ENCODE data around the gene RMND5A. TPM values are rescaled to one million over a fixed set of nuclear protein-coding genes. Genes with fewer than 3 reads are reported as not detected.
A peak's percentile ranks its signal among the peaks of the same experiment; 100 is the strongest.
"Not testable (repeated sequence)": the region's sequence is repeated elsewhere in the genome, so short reads cannot be mapped to it uniquely, and the experiment has no call there.

The RMND5A gene
- total RNA-seq, 1 experiment from 2014 or later: 120 TPM

GRCh38 chr2:86697551-86698104, 22.5 kb upstream of the RMND5A start:
- Histone ChIP-seq H3K27me3 (no peaks in the 10 kb centered on the region), H3K4me3 (no peak overlapping the region), H3K36me3 (no peaks in the 10 kb centered on the region), H3K9me3 (replicated peaks) (peaks cover 7% of the 10 kb centered on the region), H3K27ac (no peak overlapping the region), H3K4me1 (no peaks in the 10 kb centered on the region)
- no peak for DNase-seq

GRCh38 chr2:86700690-86701089, 19.4 kb upstream of the RMND5A start:
- Histone ChIP-seq H3K36me3 (no peaks in the 10 kb centered on the region), H3K9me3 (replicated peaks) (peaks cover 3% of the 10 kb centered on the region; the same call in 1 of the 2 replicates), H3K4me1 (peaks cover 13% of the 10 kb centered on the region), H3K27ac (no peak overlapping the region), H3K4me3 (no peak overlapping the region), H3K27me3 (no peaks in the 10 kb centered on the region)
- DNase-seq: no peak

- Histone ChIP-seq H3K36me3 (no peaks in the 10 kb centered on the region), H3K27me3 (no peaks in the 10 kb centered on the region), H3K9me3 (replicated peaks) (0 out of 2 replicates have a peak, but pooled peaks cover 4% of the 10 kb centered on the region), H3K27ac (no peak overlapping the region), H3K4me3 (peak overlapping the region; percentile 43), H3K4me1 (peaks cover 13% of the 10 kb centered on the region)
- DNase-seq: peak; percentile 49 to 65
Measured at GRCh38 chr2:86703704-86704361, 16.3 kb upstream of the RMND5A start.

- Histone ChIP-seq H3K4me3 (peak overlapping the region; percentile 43), H3K36me3 (no peaks in the 10 kb centered on the region), H3K27me3 (no peaks in the 10 kb centered on the region), H3K27ac (no peak overlapping the region), H3K4me1 (peaks cover 13% of the 10 kb centered on the region), H3K9me3 (replicated peaks) (0 out of 2 replicates have a peak, but pooled peaks cover 4% of the 10 kb centered on the region)
- peak; percentile 9 to 51 for DNase-seq
Measured at GRCh38 chr2:86704459-86704971, 15.6 kb upstream of the RMND5A start.

- H3K4me1 ChIP-seq: peaks cover 13% of the 10 kb centered on the region
- H3K9me3 ChIP-seq (replicated peaks): 0 out of 2 replicates have a peak, but pooled peaks cover 4% of the 10 kb centered on the region
- no peak for DNase-seq
- H3K27me3 ChIP-seq: no peaks in the 10 kb centered on the region
- no peak overlapping the region for H3K27ac ChIP-seq
- no peak overlapping the region for H3K4me3 ChIP-seq
- no peaks in the 10 kb centered on the region for H3K36me3 ChIP-seq
Measured at GRCh38 chr2:86706220-86706619, 13.9 kb upstream of the RMND5A start.

- Histone ChIP-seq H3K27ac (no peak overlapping the region), H3K27me3 (no peaks in the 10 kb centered on the region), H3K36me3 (no peaks in the 10 kb centered on the region), H3K9me3 (replicated peaks) (0 out of 2 replicates have a peak, but pooled peaks cover 4% of the 10 kb centered on the region), H3K4me3 (no peak overlapping the region), H3K4me1 (peaks cover 13% of the 10 kb centered on the region)
- DNase-seq: no peak
Measured at GRCh38 chr2:86706935-86707334, 13.2 kb upstream of the RMND5A start.

GRCh38 chr2:86708126-86708525, 12.0 kb upstream of the RMND5A start:
- not testable (repeated sequence) for DNase-seq; H3K9me3 ChIP-seq (replicated peaks); H3K36me3 ChIP-seq; H3K27ac ChIP-seq; H3K27me3 ChIP-seq; H3K4me3 ChIP-seq
- peaks cover 12% of the 10 kb centered on the region for H3K4me1 ChIP-seq

GRCh38 chr2:86714579-86715173, 5.4 kb upstream of the RMND5A start:
- DNase-seq; H3K27me3 ChIP-seq; H3K9me3 ChIP-seq (replicated peaks); H3K27ac ChIP-seq; H3K36me3 ChIP-seq; H3K4me3 ChIP-seq; H3K4me1 ChIP-seq: not testable (repeated sequence)

- not testable (repeated sequence) for H3K27me3 ChIP-seq; H3K4me1 ChIP-seq; DNase-seq; H3K27ac ChIP-seq; H3K36me3 ChIP-seq; H3K9me3 ChIP-seq (replicated peaks)
- H3K4me3 ChIP-seq: peak overlapping the region; percentile 95
Measured at GRCh38 chr2:86719263-86719636, 841 bp upstream of the RMND5A start.

- peak; percentile 59 to 60 for DNase-seq
- H3K4me1 ChIP-seq; H3K9me3 ChIP-seq (replicated peaks); H3K27ac ChIP-seq; H3K27me3 ChIP-seq; H3K36me3 ChIP-seq: not testable (repeated sequence)
- H3K4me3 ChIP-seq: peak overlapping the region; percentile 95
Measured at GRCh38 chr2:86720540-86721320, 639 bp downstream of the RMND5A start.

- not testable (repeated sequence) for H3K4me3 ChIP-seq; H3K27me3 ChIP-seq; DNase-seq; H3K36me3 ChIP-seq; H3K9me3 ChIP-seq (replicated peaks); H3K4me1 ChIP-seq; H3K27ac ChIP-seq
Measured at GRCh38 chr2:86725706-86726105, 5.6 kb downstream of the RMND5A start.

GRCh38 chr2:86732040-86732525, 12.0 kb downstream of the RMND5A start:
- H3K4me3 ChIP-seq; H3K9me3 ChIP-seq (replicated peaks); H3K36me3 ChIP-seq; DNase-seq; H3K4me1 ChIP-seq; H3K27me3 ChIP-seq; H3K27ac ChIP-seq: not testable (repeated sequence)

GRCh38 chr2:86732837-86733236, 12.7 kb downstream of the RMND5A start:
- not testable (repeated sequence) for DNase-seq; H3K4me1 ChIP-seq; H3K27ac ChIP-seq; H3K27me3 ChIP-seq; H3K36me3 ChIP-seq; H3K4me3 ChIP-seq; H3K9me3 ChIP-seq (replicated peaks)

GRCh38 chr2:86733528-86733927, 13.4 kb downstream of the RMND5A start:
- not testable (repeated sequence) for H3K4me1 ChIP-seq, H3K36me3 ChIP-seq, H3K27me3 ChIP-seq

GRCh38 chr2:86734896-86735295, 14.8 kb downstream of the RMND5A start:
- H3K4me1 ChIP-seq; H3K36me3 ChIP-seq; H3K27me3 ChIP-seq; H3K4me3 ChIP-seq; H3K9me3 ChIP-seq (replicated peaks); H3K27ac ChIP-seq; DNase-seq: not testable (repeated sequence)

More at GRCh38 chr2:86733528-86733927, 13.4 kb downstream of the RMND5A start:
- not testable (repeated sequence) for DNase-seq; H3K4me3 ChIP-seq; H3K27ac ChIP-seq; H3K9me3 ChIP-seq (replicated peaks)
